GM19463 (cell line): ENCODE data around the gene HK3.
"Not testable (repeated sequence)": the region's sequence is repeated elsewhere in the genome, so short reads cannot be mapped to it uniquely, and the experiment has no call there.

Experiments used
- ATAC-seq: cut with Tn5 transposase; IDR thresholded peaks from one replicate; pipeline ENCODE4 v1.9.1; 2021; ENCODE audit warnings: mild to moderate bottlenecking, moderate library complexity; ENCODE audit not compliant: unreplicated experiment

Gene HK3

GRCh38 chr5:176884571-176884890 lies 14.6 kb downstream of the HK3 start:
- no peak for ATAC-seq

GRCh38 chr5:176883700-176884570 lies 15.2 kb downstream of the HK3 start:
- no peak for ATAC-seq

- no peak for ATAC-seq
These were observed 16.6 kb downstream of the HK3 start for GRCh38 chr5:176882567-176882903.

GRCh38 chr5:176881816-176882566 lies 17.2 kb downstream of the HK3 start:
- ATAC-seq: no peak

- ATAC-seq: no peak
These were observed 18.0 kb downstream of the HK3 start for GRCh38 chr5:176881021-176881749.

GRCh38 chr5:176880366-176881020 lies 18.7 kb downstream of the HK3 start:
- no peak for ATAC-seq

GRCh38 chr5:176879663-176880361 lies 19.3 kb downstream of the HK3 start:
- ATAC-seq: no peak

GRCh38 chr5:176878906-176879662 lies 20.1 kb downstream of the HK3 start:
- no peak for ATAC-seq

- ATAC-seq: no peak
These were observed 20.7 kb downstream of the HK3 start for GRCh38 chr5:176878463-176878862.

- no peak for ATAC-seq
These were observed 21.3 kb downstream of the HK3 start for GRCh38 chr5:176877793-176878331.

GRCh38 chr5:176876506-176877431 lies 22.4 kb downstream of the HK3 start:
- ATAC-seq: no peak

GRCh38 chr5:176875783-176876505 lies 23.2 kb downstream of the HK3 start:
- no peak for ATAC-seq

GRCh38 chr5:176875014-176875550 lies 24.1 kb downstream of the HK3 start:
- ATAC-seq: no peak

GRCh38 chr5:176874198-176874780 lies 24.9 kb downstream of the HK3 start:
- no peak for ATAC-seq

- no peak for ATAC-seq
These were observed 25.5 kb downstream of the HK3 start for GRCh38 chr5:176873541-176874172.

- ATAC-seq: not testable (repeated sequence)
These were observed 26.1 kb downstream of the HK3 start for GRCh38 chr5:176873011-176873410.

GRCh38 chr5:176872586-176872985 lies 26.6 kb downstream of the HK3 start:
- not testable (repeated sequence) for ATAC-seq
